Cardiac fibroblast (primary cell): Measurements from ENCODE around the gene CERS5.

Experiments
- DNase-seq, 2 donors: peaks; one replicate each; pipeline versions ENCODE4 v3.0.0 to v3.0.0-alpha.2; 2010; ENCODE audit warnings: low read depth in 2 of 2
- H3K4me3 ChIP-seq, 2 donors: replicated peaks in 1 of 2; 1 replicate in 1 of 2; 2 replicates in 1 of 2; pipeline ENCODE4 v1.5.1; 2011; ENCODE audit warnings: low read depth in 2 of 2, low read length in 2 of 2, mild to moderate bottlenecking in 2 of 2, moderate library complexity in 1 of 2
- CTCF ChIP-seq: IDR thresholded peaks from one replicate; pipeline ENCODE4 v1.5.1; 2011; ENCODE audit warnings: low read depth, mild to moderate bottlenecking, low read length, inconsistent platforms

Gene CERS5

DNA sequence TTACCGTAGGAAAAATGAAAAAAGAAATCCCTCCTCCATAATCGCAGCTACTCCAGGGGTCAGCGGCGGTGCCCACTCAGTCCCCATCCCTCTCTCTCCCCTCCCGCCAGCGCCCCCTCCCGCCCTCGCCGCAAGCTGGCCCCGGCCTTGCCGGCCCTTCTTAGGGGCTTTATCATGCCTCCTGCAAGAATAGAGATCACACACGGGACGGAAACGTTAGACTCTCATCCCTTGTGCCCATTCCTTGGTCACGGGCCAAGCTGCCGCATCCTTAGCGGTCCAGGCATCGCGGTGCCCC is 55.8 kb downstream of the CERS5 start:
- DNase-seq, result no peak
- peak overlapping the region in 1 of 2 donors; percentile 32 for H3K4me3 ChIP-seq
- TF ChIP-seq CTCF, result no peak

- peak; percentile 42 to 56 for DNase-seq
- TF ChIP-seq CTCF, result no peak
- H3K4me3 ChIP-seq, result peak overlapping the region in 1 of 2 donors; percentile 32
These were observed 56.3 kb downstream of the CERS5 start for GRCh38 chr12:50110762-50111351.

GRCh38 chr12:50110127-50110761 is 56.9 kb downstream of the CERS5 start:
- DNase-seq, result peak; percentile 5 to 14
- TF ChIP-seq CTCF, result no peak
- H3K4me3 ChIP-seq, result no peak overlapping the region

DNA sequence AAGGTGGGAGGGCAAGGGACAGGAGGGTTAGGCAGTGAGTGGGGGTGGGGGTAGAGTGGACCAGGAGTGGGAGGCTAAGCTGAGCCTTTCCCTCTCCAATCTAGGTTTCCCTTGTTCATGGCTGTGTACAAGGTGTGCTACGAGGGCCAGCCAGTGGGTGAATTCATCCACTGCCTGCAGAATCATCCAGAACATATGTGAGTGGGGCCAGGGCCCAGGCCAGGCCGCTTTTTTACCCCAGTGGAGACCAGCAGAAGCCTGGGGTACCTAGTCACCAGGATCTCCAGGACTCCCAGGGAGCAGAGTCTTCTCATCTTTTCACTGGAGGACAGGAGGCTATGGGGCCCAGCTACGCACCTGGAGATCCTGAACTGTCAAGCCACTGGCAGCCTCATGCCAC is 57.9 kb downstream of the CERS5 start:
- no peak for TF ChIP-seq CTCF
- no peak overlapping the region for H3K4me3 ChIP-seq
- no peak for DNase-seq

GRCh38 chr12:50107416-50108268 is 59.5 kb downstream of the CERS5 start:
- no peak for DNase-seq
- H3K4me3 ChIP-seq, result no peak overlapping the region
- TF ChIP-seq CTCF, result no peak

DNA sequence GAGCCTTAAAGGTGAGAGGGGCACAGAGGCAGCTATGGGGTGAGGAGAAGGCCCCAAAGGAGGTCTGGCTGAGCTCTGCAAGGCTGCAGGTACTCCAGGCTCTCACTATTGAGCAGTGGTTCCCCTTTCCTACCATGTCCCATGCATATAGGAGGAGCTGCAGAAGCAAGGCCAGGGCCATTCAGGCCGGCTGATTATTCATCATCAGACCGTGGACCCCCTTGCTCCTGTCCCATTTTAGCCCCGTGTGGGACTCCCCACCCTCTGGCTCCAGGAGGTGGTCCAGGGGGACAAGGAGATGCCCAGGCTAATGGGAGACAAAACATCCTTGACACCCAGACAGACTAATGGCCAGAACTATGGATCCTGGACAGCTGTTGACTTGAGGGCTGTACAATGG is 60.3 kb downstream of the CERS5 start:
- no peak for DNase-seq
- H3K4me3 ChIP-seq, result no peak overlapping the region
- no peak for TF ChIP-seq CTCF
